Panc1 (cell line): ENCODE measurements around the gene NDUFAF3.

Experiments
- CTCF ChIP-seq: fragments of 450-650 bp; IDR thresholded peaks from 2 replicates; pipeline ENCODE4 v1.5.1; 2017; ENCODE audit warnings: mild to moderate bottlenecking
- SIN3A ChIP-seq: IDR thresholded peaks from 2 replicates; pipeline ENCODE4 v1.6.1; 2012; ENCODE audit warnings: low read depth, mild to moderate bottlenecking, low read length, moderate library complexity, borderline replicate concordance; ENCODE audit not compliant: insufficient read depth
- TF ChIP-seq, protein P1 (sequence below), 2 experiments: IDR thresholded peaks; 2 replicates each; pipeline ENCODE4 v1.6.1; 2011 to 2012; ENCODE audit warnings: low read depth in 2 of 2, control low read depth in 1 of 2, low read length in 1 of 2, mild to moderate bottlenecking in 1 of 2, moderate library complexity in 1 of 2; ENCODE audit not compliant: insufficient read depth in 1 of 2

DNA sequence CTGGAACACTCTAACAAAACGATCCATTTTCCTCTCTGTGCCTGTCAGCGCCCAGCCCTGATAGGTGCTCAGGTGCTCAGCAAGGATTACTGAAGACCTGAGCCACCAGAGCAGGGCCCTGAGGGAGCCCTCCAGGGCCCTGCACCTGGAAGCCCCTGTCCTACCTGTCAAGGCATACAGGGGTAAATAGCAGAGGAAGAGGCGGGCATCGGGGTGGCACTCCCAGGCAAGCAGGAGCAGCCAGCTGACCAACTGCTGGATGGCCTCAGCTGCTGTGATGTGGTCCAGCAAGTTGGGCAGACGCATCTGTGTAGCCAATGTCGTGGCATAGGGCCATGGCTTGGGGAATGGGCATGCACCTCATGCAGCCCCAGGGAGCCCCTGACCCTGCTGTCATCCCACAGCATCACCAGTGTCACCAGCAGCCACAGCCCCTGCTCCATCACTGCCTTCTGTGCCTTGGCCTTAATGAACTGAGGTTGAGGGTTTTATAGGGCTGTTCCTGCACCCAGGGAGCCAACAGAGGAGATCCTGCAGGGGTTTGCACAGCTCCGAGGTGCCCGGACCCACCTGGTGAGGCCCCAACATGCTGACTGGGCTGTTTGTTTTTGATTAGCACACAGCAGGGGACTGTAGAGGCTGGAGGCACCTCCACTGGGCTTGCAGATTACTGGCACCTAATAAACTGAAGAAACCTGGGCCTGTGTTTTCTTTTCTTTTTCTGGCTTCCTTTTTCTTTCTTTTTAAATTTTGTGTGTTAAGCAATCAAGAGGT is 22.6 kb upstream of the NDUFAF3 start:
- TF ChIP-seq CTCF (no peak), SIN3A (no peak)
- TF ChIP-seq, protein P1, sequence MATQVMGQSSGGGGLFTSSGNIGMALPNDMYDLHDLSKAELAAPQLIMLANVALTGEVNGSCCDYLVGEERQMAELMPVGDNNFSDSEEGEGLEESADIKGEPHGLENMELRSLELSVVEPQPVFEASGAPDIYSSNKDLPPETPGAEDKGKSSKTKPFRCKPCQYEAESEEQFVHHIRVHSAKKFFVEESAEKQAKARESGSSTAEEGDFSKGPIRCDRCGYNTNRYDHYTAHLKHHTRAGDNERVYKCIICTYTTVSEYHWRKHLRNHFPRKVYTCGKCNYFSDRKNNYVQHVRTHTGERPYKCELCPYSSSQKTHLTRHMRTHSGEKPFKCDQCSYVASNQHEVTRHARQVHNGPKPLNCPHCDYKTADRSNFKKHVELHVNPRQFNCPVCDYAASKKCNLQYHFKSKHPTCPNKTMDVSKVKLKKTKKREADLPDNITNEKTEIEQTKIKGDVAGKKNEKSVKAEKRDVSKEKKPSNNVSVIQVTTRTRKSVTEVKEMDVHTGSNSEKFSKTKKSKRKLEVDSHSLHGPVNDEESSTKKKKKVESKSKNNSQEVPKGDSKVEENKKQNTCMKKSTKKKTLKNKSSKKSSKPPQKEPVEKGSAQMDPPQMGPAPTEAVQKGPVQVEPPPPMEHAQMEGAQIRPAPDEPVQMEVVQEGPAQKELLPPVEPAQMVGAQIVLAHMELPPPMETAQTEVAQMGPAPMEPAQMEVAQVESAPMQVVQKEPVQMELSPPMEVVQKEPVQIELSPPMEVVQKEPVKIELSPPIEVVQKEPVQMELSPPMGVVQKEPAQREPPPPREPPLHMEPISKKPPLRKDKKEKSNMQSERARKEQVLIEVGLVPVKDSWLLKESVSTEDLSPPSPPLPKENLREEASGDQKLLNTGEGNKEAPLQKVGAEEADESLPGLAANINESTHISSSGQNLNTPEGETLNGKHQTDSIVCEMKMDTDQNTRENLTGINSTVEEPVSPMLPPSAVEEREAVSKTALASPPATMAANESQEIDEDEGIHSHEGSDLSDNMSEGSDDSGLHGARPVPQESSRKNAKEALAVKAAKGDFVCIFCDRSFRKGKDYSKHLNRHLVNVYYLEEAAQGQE (IDR thresholded peaks at IDR 0.05; ENCODE audit: insufficient read depth in 1 of 2, low read depth in 2 of 2, low read length in 1 of 2) = no peak
